IMR-90 (cell line): ENCODE results near the gene FAM43B. TPM values are rescaled to one million over a fixed set of nuclear protein-coding genes. Genes with fewer than 3 reads are reported as not detected.

Experiments
- ATAC-seq: fragments of 200-7000 bp; cut with Tn5 transposase; 2 replicates; pipeline ENCODE4 v1.9.1; 2020; ENCODE audit warnings: low read depth, mild to moderate bottlenecking, moderate library complexity
- BruUV-seq: library from RNA; stranded (reverse); fragments of 400-500 nt; replicated peaks from 2 replicates; lab custom pipeline; 2021; lab: Mats Ljungman, UMichigan
- CTCF ChIA-PET: fragments of 300-600 bp; formaldehyde crosslinking; extraction: SDS; loops from one replicate; lab custom pipeline; 2021; ENCODE audit warnings: antibody characterized with exemption; lab: Yijun Ruan, JAX
- POLR2A ChIA-PET: fragments of 300-600 bp; sonication (Branson Sonifier 250); formaldehyde crosslinking; loops from one replicate; lab custom pipeline; 2022; ENCODE audit warnings: antibody characterized with exemption; ENCODE audit not compliant: unreplicated experiment; lab: Charles Lee
- DNase-seq: peaks from one replicate; pipeline ENCODE4 v3.0.0; 2013
- H2AFZ ChIP-seq: replicated peaks from 2 replicates; pipeline ENCODE3; 2013; ENCODE audit warnings: low read length, mild to moderate bottlenecking; ENCODE audit not compliant: poor library complexity
- H2AK5ac ChIP-seq: 2 replicates; pipeline ENCODE4 v1.6.1; 2013; ENCODE audit warnings: low read depth, low read length, inconsistent platforms
- H2AK9ac ChIP-seq: replicated peaks from 2 replicates; pipeline ENCODE3; 2013; ENCODE audit warnings: mild to moderate bottlenecking, low read depth, low read length, moderate library complexity; ENCODE audit not compliant: poor library complexity
- H2BK120ac ChIP-seq: 2 replicates; pipeline ENCODE4 v1.6.1; 2013; ENCODE audit warnings: low read depth, low read length, inconsistent platforms
- H2BK15ac ChIP-seq: 3 replicates; pipeline ENCODE4 v1.6.1; 2013; ENCODE audit warnings: low read depth, low read length, inconsistent platforms
- H2BK20ac ChIP-seq: 2 replicates; pipeline ENCODE4 v1.6.1; 2013; ENCODE audit warnings: low read depth, mild to moderate bottlenecking, inconsistent platforms, low read length, moderate library complexity
- H2BK5ac ChIP-seq: 2 replicates; pipeline ENCODE4 v1.6.1; 2013; ENCODE audit warnings: mild to moderate bottlenecking, low read depth, low read length, inconsistent platforms; ENCODE audit not compliant: poor library complexity, severe bottlenecking
- H3K14ac ChIP-seq: replicated peaks from 2 replicates; pipeline ENCODE4 v1.6.1; 2013; ENCODE audit warnings: low read depth, low read length, inconsistent platforms
- H3K18ac ChIP-seq: 2 replicates; pipeline ENCODE4 v1.6.1; 2013; ENCODE audit warnings: low read depth, low read length, control low read depth
- H3K23ac ChIP-seq: 2 replicates; pipeline ENCODE4 v1.6.1; 2013; ENCODE audit warnings: low read depth, low read length, inconsistent platforms
- H3K27ac ChIP-seq: 2 replicates; pipeline ENCODE4 v1.5.1; 2013; ENCODE audit warnings: mild to moderate bottlenecking, control low read depth, low read length; ENCODE audit not compliant: insufficient read depth
- H3K27me3 ChIP-seq: 2 replicates; pipeline ENCODE4 v1.6.1; 2013; ENCODE audit warnings: low read length; ENCODE audit not compliant: control insufficient read depth, insufficient read depth
- H3K36me3 ChIP-seq: 2 replicates; pipeline ENCODE4 v1.6.1; 2013; ENCODE audit warnings: low read length, mixed read lengths; ENCODE audit not compliant: control insufficient read depth, insufficient read depth
- H3K4ac ChIP-seq: 2 replicates; pipeline ENCODE4 v1.6.1; 2013; ENCODE audit warnings: low read depth, low read length, inconsistent platforms
- H3K4me1 ChIP-seq: 2 replicates; pipeline ENCODE4 v1.6.1; 2013; ENCODE audit warnings: low read length, mixed read lengths; ENCODE audit not compliant: control insufficient read depth, insufficient read depth
- H3K4me2 ChIP-seq: 2 replicates; pipeline ENCODE4 v1.6.1; 2013; ENCODE audit warnings: low read depth, mild to moderate bottlenecking, control low read depth, low read length, moderate library complexity
- H3K4me3 ChIP-seq: 2 replicates; pipeline ENCODE4 v1.5.1; 2013; ENCODE audit warnings: low read depth, mild to moderate bottlenecking, control low read depth, low read length, moderate library complexity; ENCODE audit not compliant: insufficient read depth
- H3K56ac ChIP-seq: 2 replicates; pipeline ENCODE4 v1.6.1; 2013; ENCODE audit warnings: low read length, inconsistent platforms; ENCODE audit not compliant: insufficient read depth; ENCODE audit errors: extremely low read depth
- H3K79me1 ChIP-seq, 2 experiments: 2 replicates each; pipeline ENCODE4 v1.6.1; 2013; ENCODE audit warnings: low read length in 2 of 2, inconsistent platforms in 1 of 2, low read depth in 1 of 2
- H3K9ac ChIP-seq: 2 replicates; pipeline ENCODE4 v1.6.1; 2013; ENCODE audit warnings: low read depth, low read length, control low read depth
- H3K9me1 ChIP-seq: 2 replicates; pipeline ENCODE4 v1.6.1; 2013; ENCODE audit warnings: low read length, inconsistent platforms; ENCODE audit not compliant: insufficient read depth
- H3K9me3 ChIP-seq: 2 replicates; pipeline ENCODE4 v1.6.1; 2013; ENCODE audit warnings: low read length; ENCODE audit not compliant: control insufficient read depth, insufficient read depth
- H4K20me1 ChIP-seq: 2 replicates; pipeline ENCODE4 v1.6.1; 2013; ENCODE audit warnings: low read length, inconsistent platforms; ENCODE audit not compliant: insufficient read depth
- H4K5ac ChIP-seq: 2 replicates; pipeline ENCODE4 v1.6.1; 2013; ENCODE audit warnings: mild to moderate bottlenecking, low read depth, low read length, control low read depth
- H4K8ac ChIP-seq, 2 experiments: 2 replicates each; pipeline ENCODE4 v1.6.1; 2013; ENCODE audit warnings: low read depth in 2 of 2, low read length in 2 of 2, control low read depth in 1 of 2, inconsistent platforms in 1 of 2
- H4K91ac ChIP-seq: 2 replicates; pipeline ENCODE4 v1.6.1; 2013; ENCODE audit warnings: low read depth, low read length, inconsistent platforms; ENCODE audit not compliant: insufficient read depth
- BHLHE40 ChIP-seq: fragments of 150-350 bp; IDR thresholded peaks from 2 replicates; pipeline ENCODE4 v1.6.1; 2016; ENCODE audit warnings: mild to moderate bottlenecking, low read depth, low read length
- CEBPB ChIP-seq: IDR thresholded peaks from 2 replicates; pipeline ENCODE4 v1.6.1; 2012; ENCODE audit warnings: low read depth, low read length, improper control_type of control experiment
- CHD1 ChIP-seq: IDR thresholded peaks from 2 replicates; pipeline ENCODE4 v1.6.1; 2012; ENCODE audit warnings: low read depth, low read length, improper control_type of control experiment
- ELK1 ChIP-seq: fragments of 150-350 bp; IDR thresholded peaks from 2 replicates; pipeline ENCODE4 v1.6.1; 2016; ENCODE audit warnings: low read depth, mild to moderate bottlenecking, low read length, moderate library complexity, borderline replicate concordance
- FOS ChIP-seq: fragments of 150-350 bp; IDR thresholded peaks from 2 replicates; pipeline ENCODE4 v1.6.1; 2016; ENCODE audit warnings: low read depth, low read length
- MAFK ChIP-seq: IDR thresholded peaks from 2 replicates; pipeline ENCODE4 v1.6.1; 2012; ENCODE audit warnings: low read depth, low read length, improper control_type of control experiment
- MAZ ChIP-seq: IDR thresholded peaks from 2 replicates; pipeline ENCODE4 v1.6.1; 2012; ENCODE audit warnings: low read depth, mild to moderate bottlenecking, low read length, improper control_type of control experiment, moderate library complexity, borderline replicate concordance
- MXI1 ChIP-seq: IDR thresholded peaks from 2 replicates; pipeline ENCODE4 v1.6.1; 2012; ENCODE audit warnings: low read depth, mild to moderate bottlenecking, low read length, moderate library complexity, borderline replicate concordance
- POLR2A ChIP-seq: IDR thresholded peaks from 2 replicates; pipeline ENCODE4 v1.6.1; 2012; ENCODE audit warnings: mild to moderate bottlenecking, low read depth, low read length
- RAD21 ChIP-seq: IDR thresholded peaks from 2 replicates; pipeline ENCODE4 v1.6.1; 2012; ENCODE audit warnings: low read length, improper control_type of control experiment
- SMC3 ChIP-seq: fragments of 150-350 bp; IDR thresholded peaks from 2 replicates; pipeline ENCODE4 v1.6.1; 2016; ENCODE audit warnings: low read depth, mild to moderate bottlenecking, antibody characterized with exemption, low read length, moderate library complexity
- USF2 ChIP-seq: fragments of 150-350 bp; IDR thresholded peaks from 2 replicates; pipeline ENCODE4 v1.6.1; 2017; ENCODE audit warnings: mild to moderate bottlenecking, antibody characterized with exemption, low read length, low read depth
- WGBS, 2 experiments: methylation state at CpG; one replicate each; pipeline versions ENCODE4 v1.1.5 to v1.1.7; 2013; ENCODE audit warnings: missing lambda C conversion rate in 2 of 2; ENCODE audit not compliant: insufficient read length in 1 of 2; ENCODE audit errors: extremely low coverage in 2 of 2; 5-methylcytosine and 5-hydroxymethylcytosine counted together
- dilution Hi-C: fragments of 300-500 bp; cut with HindIII; formaldehyde crosslinking; loops from one replicate; pipeline ENCODE4 v1.14.3; 2018; ENCODE audit warnings: low sequenced_read_pairs; ENCODE audit not compliant: unreplicated experiment
- in situ Hi-C: fragments of 300-500 bp; cut with MboI; formaldehyde crosslinking; loops from 3 replicates; pipeline ENCODE4 v1.14.3; 2019; ENCODE audit warnings: low sequenced_read_pairs, inconsistent platforms, mixed read lengths
- intact Hi-C: fragments of 100-400 bp; cut with micrococcal nuclease; formaldehyde crosslinking; loops from 2 replicates; pipeline ENCODE4 v1.10.0; 2022
- polyA plus RNA-seq, 3 experiments: library from polyadenylated mRNA; depleted of rRNA; stranded (reverse); fragments of >200 nt; gene quantifications; 2 replicates each; pipeline ENCODE4 v1.2.3, GENCODE V29; 2012; ENCODE audit warnings: low replicate concordance in 1 of 3
- total RNA-seq: library from RNA; depleted of rRNA; stranded (reverse); fragments of >200 nt; gene quantifications from 2 replicates; pipeline ENCODE4 v1.2.3, GENCODE V29; 2012

The FAM43B gene
- total and polyA plus RNA-seq, 2 of the 4 experiments (the other 2 are of a cell fraction) = 0.05 TPM; not detected in 1

GRCh38 chr1:20526267-20526666 is 26.1 kb upstream of the FAM43B start:
- H2AK9ac ChIP-seq = no peak overlapping the region
- ChIA-PET POLR2A (no interaction called here), CTCF (interaction anchor here (1.4 kb wide), 1 partner anchor 106 kb away, joined by 3 read pairs; no protein-coding TSS in a partner anchor)
- no peak overlapping the region for H2BK20ac ChIP-seq
- H3K27ac ChIP-seq = no peak overlapping the region
- H2BK5ac ChIP-seq = no peak overlapping the region
- no peak overlapping the region for H3K4me2 ChIP-seq
- H3K4ac ChIP-seq = no peak overlapping the region
- H3K56ac ChIP-seq = no peak overlapping the region
- no peak overlapping the region for H3K9ac ChIP-seq
- no peak for TF ChIP-seq RAD21
- TF ChIP-seq MAFK = no peak
- TF ChIP-seq MAZ = no peak
- TF ChIP-seq BHLHE40 = no peak
- TF ChIP-seq SMC3 = no peak
- no peak for TF ChIP-seq USF2
- no peak for TF ChIP-seq CEBPB
- TF ChIP-seq POLR2A = no peak
- TF ChIP-seq ELK1 = no peak
- TF ChIP-seq MXI1 = no peak
- TF ChIP-seq FOS = no peak
- TF ChIP-seq CHD1 = no peak
- no peak overlapping the region for H4K91ac ChIP-seq
- H3K14ac ChIP-seq = no peak overlapping the region
- no peak for ATAC-seq
- no peak overlapping the region for H4K5ac ChIP-seq
- H2BK15ac ChIP-seq = no peak overlapping the region
- no peaks in the 10 kb centered on the region for H3K79me1 ChIP-seq
- intact Hi-C loops (loop anchor here (5.0 to 10.0 kb wide), 2 partner anchors 36 to 669 kb away; no protein-coding TSS in a partner anchor), in situ Hi-C loops (loop anchor here (5.0 to 25.0 kb wide), 2 partner anchors 36 to 686 kb away; no protein-coding TSS in a partner anchor), dilution Hi-C loops (no loop called here)
- no peak overlapping the region for H3K23ac ChIP-seq
- peaks cover 46% of the 10 kb centered on the region for H3K27me3 ChIP-seq
- no peak overlapping the region for H2BK120ac ChIP-seq
- no TSS peak for BruUV-seq
- no peak overlapping the region for H3K18ac ChIP-seq
- no peak overlapping the region for H3K4me3 ChIP-seq
- H3K9me3 ChIP-seq = peaks cover 5% of the 10 kb centered on the region; the same call in 1 of the 2 replicates
- H3K4me1 ChIP-seq = no peaks in the 10 kb centered on the region
- WGBS, 2 experiments = 88% methylated on average over 2 of the region's 6 CpGs; no CpG with 5 or more reads in 1 of the 2 experiments
- no peak overlapping the region for H2AK5ac ChIP-seq
- DNase-seq = no peak
- no peaks in the 10 kb centered on the region for H3K36me3 ChIP-seq
- no peaks in the 10 kb centered on the region; the same call in 1 of the 2 replicates for H3K9me1 ChIP-seq
- no peak overlapping the region for H4K8ac ChIP-seq
- H2AFZ ChIP-seq = no peak overlapping the region
- H4K20me1 ChIP-seq = no peaks in the 10 kb centered on the region
